ENCODE results near the gene STAM.

The STAM gene

GRCh38 chr10:17708821-17709220 is 64.9 kb downstream of the STAM start:
- no peak for DNase-seq (ENCODE audit: extremely low spot score)
- ChIA-PET POLR2A (no interaction called here), CTCF (no interaction called here)
- TF ChIP-seq HDGF (IDR thresholded peaks at IDR 0.05; ENCODE audit: borderline replicate concordance) (no peak), ZNF384 (IDR thresholded peaks at IDR 0.05) (no peak)

- POLR2A ChIA-PET = no interaction called here
- no peak for TF ChIP-seq ZNF384 (IDR thresholded peaks at IDR 0.05)
- TF ChIP-seq TARDBP (IDR thresholded peaks at IDR 0.05) = no peak
- no peak for TF ChIP-seq NFRKB (IDR thresholded peaks at IDR 0.05)
- TF ChIP-seq CTBP1 (IDR thresholded peaks at IDR 0.05; ENCODE audit: borderline replicate concordance) = no peak
- TF ChIP-seq SP1 (IDR thresholded peaks at IDR 0.05) = no peak
- TF ChIP-seq FOXA1 (IDR thresholded peaks at IDR 0.05) = no peak
- no peak for TF ChIP-seq LEF1 (IDR thresholded peaks at IDR 0.05; ENCODE audit: borderline replicate concordance)
- TF ChIP-seq, protein P1, sequence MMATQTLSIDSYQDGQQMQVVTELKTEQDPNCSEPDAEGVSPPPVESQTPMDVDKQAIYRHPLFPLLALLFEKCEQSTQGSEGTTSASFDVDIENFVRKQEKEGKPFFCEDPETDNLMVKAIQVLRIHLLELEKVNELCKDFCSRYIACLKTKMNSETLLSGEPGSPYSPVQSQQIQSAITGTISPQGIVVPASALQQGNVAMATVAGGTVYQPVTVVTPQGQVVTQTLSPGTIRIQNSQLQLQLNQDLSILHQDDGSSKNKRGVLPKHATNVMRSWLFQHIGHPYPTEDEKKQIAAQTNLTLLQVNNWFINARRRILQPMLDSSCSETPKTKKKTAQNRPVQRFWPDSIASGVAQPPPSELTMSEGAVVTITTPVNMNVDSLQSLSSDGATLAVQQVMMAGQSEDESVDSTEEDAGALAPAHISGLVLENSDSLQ (IDR thresholded peaks at IDR 0.05) = no peak
- TF ChIP-seq SUZ12 (IDR thresholded peaks at IDR 0.05) = no peak
- TF ChIP-seq ARNT (IDR thresholded peaks at IDR 0.05) = no peak
- no peak for TF ChIP-seq FOXM1 (IDR thresholded peaks at IDR 0.05; ENCODE audit: borderline replicate concordance)
- TF ChIP-seq BHLHE40 (IDR thresholded peaks at IDR 0.05; ENCODE audit: borderline replicate concordance) = no peak
- no peak for DNase-seq (ENCODE audit: extremely low spot score)
- CTCF ChIA-PET = no interaction called here
Observed at GRCh38 chr10:17709492-17709891, 65.5 kb downstream of the STAM start.

DNA sequence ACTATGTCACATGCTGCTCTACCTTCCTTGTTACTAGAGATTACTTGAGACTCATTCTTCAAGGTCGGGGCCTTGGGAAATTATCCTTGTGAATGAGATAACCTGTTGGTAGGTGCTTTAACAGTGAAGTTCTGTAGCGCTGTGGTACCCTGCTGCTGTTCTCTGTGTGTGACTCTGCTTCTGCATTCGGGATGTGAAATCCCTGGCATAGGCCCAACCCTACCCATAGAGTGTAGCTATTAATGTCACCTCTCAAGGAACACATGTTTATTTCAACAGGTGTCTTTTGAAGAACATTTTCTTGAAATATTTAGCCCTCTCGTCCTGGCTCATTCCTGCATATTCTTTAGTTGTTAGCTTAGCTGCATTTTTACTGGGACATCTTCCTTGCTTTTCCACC is 66.2 kb downstream of the STAM start:
- no peak for DNase-seq (ENCODE audit: extremely low spot score)
- TF ChIP-seq HDGF (IDR thresholded peaks at IDR 0.05; ENCODE audit: borderline replicate concordance) = no peak
- no peak for TF ChIP-seq ZNF384 (IDR thresholded peaks at IDR 0.05)
- TF ChIP-seq, protein P1 (IDR thresholded peaks at IDR 0.05) = no peak
- TF ChIP-seq L3MBTL2 (conservative IDR thresholded peaks at IDR 0.05) = no peak
- TF ChIP-seq CTBP1 (IDR thresholded peaks at IDR 0.05; ENCODE audit: borderline replicate concordance) = no peak
- no peak for TF ChIP-seq FOXK2 (IDR thresholded peaks at IDR 0.05)
- TF ChIP-seq ARNT (IDR thresholded peaks at IDR 0.05) = no peak
- TF ChIP-seq TARDBP (IDR thresholded peaks at IDR 0.05) = no peak
- no peak for TF ChIP-seq SUZ12 (IDR thresholded peaks at IDR 0.05)
- TF ChIP-seq ELF4 (IDR thresholded peaks at IDR 0.05) = no peak
- TF ChIP-seq SP1 (IDR thresholded peaks at IDR 0.05) = no peak
- TF ChIP-seq NFRKB (IDR thresholded peaks at IDR 0.05) = no peak
- no peak for TF ChIP-seq LEF1 (IDR thresholded peaks at IDR 0.05; ENCODE audit: borderline replicate concordance)
- no peak for TF ChIP-seq BHLHE40 (IDR thresholded peaks at IDR 0.05; ENCODE audit: borderline replicate concordance)
- TF ChIP-seq FOXM1 (IDR thresholded peaks at IDR 0.05; ENCODE audit: borderline replicate concordance) = no peak
- no peak for TF ChIP-seq FOXA1 (IDR thresholded peaks at IDR 0.05)
- ChIA-PET POLR2A (no interaction called here), CTCF (no interaction called here)

DNA sequence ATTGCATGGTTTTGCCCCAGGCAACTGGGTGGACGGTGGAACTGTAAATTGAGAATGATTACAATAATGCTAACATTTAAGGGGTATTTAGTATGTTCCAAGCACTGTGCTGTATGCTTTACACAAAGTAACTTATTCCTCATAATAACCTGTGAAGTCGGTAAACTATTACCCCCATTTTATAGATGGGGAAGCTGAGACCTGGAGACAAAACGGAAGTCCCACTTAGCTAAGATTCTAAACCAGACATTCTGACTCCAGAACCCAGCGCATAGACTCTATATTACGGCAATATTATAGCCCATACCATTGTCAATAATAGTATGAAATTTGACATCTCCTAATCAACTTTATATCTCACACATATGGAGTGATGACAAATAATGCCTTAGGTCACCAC is 68.1 kb downstream of the STAM start:
- CTCF ChIA-PET = no interaction called here
- DNase-seq (ENCODE audit: extremely low spot score) = no peak
- TF ChIP-seq SUZ12 (IDR thresholded peaks at IDR 0.05) (no peak), BHLHE40 (IDR thresholded peaks at IDR 0.05; ENCODE audit: borderline replicate concordance) (no peak), CTBP1 (IDR thresholded peaks at IDR 0.05; ENCODE audit: borderline replicate concordance) (no peak), L3MBTL2 (conservative IDR thresholded peaks at IDR 0.05) (no peak)
- POLR2A ChIA-PET = no interaction called here

GRCh38 chr10:17712717-17713471 is 68.9 kb downstream of the STAM start:
- no peak for DNase-seq (ENCODE audit: extremely low spot score)
- CTCF ChIA-PET = no interaction called here
- POLR2A ChIA-PET = interaction anchor here (2.1 kb wide), 1 partner anchor 8 kb away, joined by 4 read pairs; no protein-coding TSS in a partner anchor
- no peak for TF ChIP-seq NFRKB (IDR thresholded peaks at IDR 0.05)
- no peak for TF ChIP-seq SP1 (IDR thresholded peaks at IDR 0.05)
- no peak for TF ChIP-seq ELF4 (IDR thresholded peaks at IDR 0.05)
- no peak for TF ChIP-seq L3MBTL2 (conservative IDR thresholded peaks at IDR 0.05)
- TF ChIP-seq SUZ12 (IDR thresholded peaks at IDR 0.05) = no peak
- TF ChIP-seq FOXM1 (IDR thresholded peaks at IDR 0.05; ENCODE audit: borderline replicate concordance) = no peak
- TF ChIP-seq TARDBP (IDR thresholded peaks at IDR 0.05) = no peak
- TF ChIP-seq LEF1 (IDR thresholded peaks at IDR 0.05; ENCODE audit: borderline replicate concordance) = no peak
- TF ChIP-seq BHLHE40 (IDR thresholded peaks at IDR 0.05; ENCODE audit: borderline replicate concordance) = no peak
- no peak for TF ChIP-seq ARNT (IDR thresholded peaks at IDR 0.05)
- TF ChIP-seq, protein P1 (IDR thresholded peaks at IDR 0.05) = no peak
- TF ChIP-seq HDGF (IDR thresholded peaks at IDR 0.05; ENCODE audit: borderline replicate concordance) = no peak
- TF ChIP-seq CTBP1 (IDR thresholded peaks at IDR 0.05; ENCODE audit: borderline replicate concordance) = no peak
- no peak for TF ChIP-seq ZNF384 (IDR thresholded peaks at IDR 0.05)
- TF ChIP-seq FOXA1 (IDR thresholded peaks at IDR 0.05) = no peak
- TF ChIP-seq FOXK2 (IDR thresholded peaks at IDR 0.05) = no peak

- POLR2A ChIA-PET = interaction anchor here (2.1 kb wide), 1 partner anchor 9 kb away, joined by 4 read pairs; no protein-coding TSS in a partner anchor
- no peak for DNase-seq (ENCODE audit: extremely low spot score)
- CTCF ChIA-PET = no interaction called here
- TF ChIP-seq HDGF (IDR thresholded peaks at IDR 0.05; ENCODE audit: borderline replicate concordance) (no peak), ELF4 (IDR thresholded peaks at IDR 0.05) (no peak), NFRKB (IDR thresholded peaks at IDR 0.05) (no peak)
Observed at GRCh38 chr10:17713758-17714157, 69.8 kb downstream of the STAM start.

Measured in HEK293T (cell line).